Muscle of leg (tissue), 11 donors: ENCODE data around the gene CLTA. TPM values are rescaled to one million over a fixed set of nuclear protein-coding genes. Genes with fewer than 3 reads are reported as not detected.
"Not testable (repeated sequence)": the region's sequence is repeated elsewhere in the genome, so short reads cannot be mapped to it uniquely, and the experiment has no call there.

Experiments
- DNase-seq: peaks from one replicate; pipeline ENCODE4 v3.0.0; 2013
- H3K27ac ChIP-seq: one replicate; pipeline ENCODE4 v1.5.1; 2013; ENCODE audit warnings: mild to moderate bottlenecking, low read length, control low read depth
- H3K27me3 ChIP-seq: one replicate; pipeline ENCODE4 v1.6.1; 2013; ENCODE audit warnings: low read length; ENCODE audit not compliant: control insufficient read depth, insufficient read depth
- H3K36me3 ChIP-seq: one replicate; pipeline ENCODE4 v1.6.1; 2013; ENCODE audit warnings: low read length; ENCODE audit not compliant: control insufficient read depth, insufficient read depth
- H3K4me1 ChIP-seq: one replicate; pipeline ENCODE4 v1.6.1; 2013; ENCODE audit warnings: low read length; ENCODE audit not compliant: control insufficient read depth, insufficient read depth
- H3K4me3 ChIP-seq: one replicate; pipeline ENCODE4 v1.5.1; 2013; ENCODE audit warnings: low read length, control low read depth
- H3K9me3 ChIP-seq: replicated peaks from 2 replicates; pipeline ENCODE4 v1.6.1; 2013; ENCODE audit warnings: low read depth, low read length; ENCODE audit not compliant: control insufficient read depth
- WGBS: methylation state at CpG from one replicate; pipeline ENCODE4 v1.1.5; 2013; ENCODE audit warnings: missing lambda C conversion rate; ENCODE audit not compliant: insufficient coverage; 5-methylcytosine and 5-hydroxymethylcytosine counted together
- polyA plus RNA-seq, 8 donors: library from polyadenylated mRNA; unstranded; fragments of 120-200 nt; gene quantifications; one replicate each; pipeline versions ENCODE4 v1.2.1 to v1.2.3, GENCODE V29; 2013; ENCODE audit warnings: inconsistent platforms in 1 of 8, low replicate concordance in 1 of 8; ENCODE audit not compliant: insufficient read length in 8 of 8, insufficient read depth in 1 of 8
- total RNA-seq: library from RNA; stranded (reverse); fragments of 120-200 nt; gene quantifications from one replicate; pipeline ENCODE4 v1.2.4, GENCODE V29; 2013

CLTA gene
- total and polyA plus RNA-seq, 9 donors, result 112 to 156 (median 130) TPM

GRCh38 chr9:36218011-36218410 is 27.3 kb downstream of the CLTA start:
- DNase-seq, result no peak
- peaks cover 2% of the 10 kb centered on the region for H3K4me1 ChIP-seq
- peaks cover 73% of the 10 kb centered on the region for H3K36me3 ChIP-seq
- H3K9me3 ChIP-seq, result peaks cover 6% of the 10 kb centered on the region
- no peaks in the 10 kb centered on the region for H3K27me3 ChIP-seq
- no peak overlapping the region for H3K4me3 ChIP-seq
- 100% methylated on average over 3 of the region's 5 CpGs for WGBS
- H3K27ac ChIP-seq, result no peak overlapping the region

GRCh38 chr9:36218411-36218901 is 27.7 kb downstream of the CLTA start:
- Histone ChIP-seq H3K36me3 (peaks cover 73% of the 10 kb centered on the region), H3K9me3 (peaks cover 8% of the 10 kb centered on the region), H3K4me1 (peaks cover 2% of the 10 kb centered on the region), H3K27me3 (no peaks in the 10 kb centered on the region), H3K27ac (no peak overlapping the region), H3K4me3 (no peak overlapping the region)
- DNase-seq, result no peak
- 88% methylated on average over 6 of the region's 7 CpGs for WGBS

GRCh38 chr9:36221667-36222066 is 30.9 kb downstream of the CLTA start:
- peaks cover 85% of the 10 kb centered on the region for H3K36me3 ChIP-seq
- no peak overlapping the region for H3K4me3 ChIP-seq
- DNase-seq, result no peak
- H3K27me3 ChIP-seq, result no peaks in the 10 kb centered on the region
- H3K27ac ChIP-seq, result no peak overlapping the region
- peaks cover 9% of the 10 kb centered on the region for H3K9me3 ChIP-seq
- no peaks in the 10 kb centered on the region for H3K4me1 ChIP-seq
- no CpG with 5 or more reads among the region's 3 CpGs for WGBS

- Histone ChIP-seq H3K36me3 (peaks cover 85% of the 10 kb centered on the region), H3K9me3 (peaks cover 9% of the 10 kb centered on the region), H3K4me1 (no peaks in the 10 kb centered on the region), H3K4me3 (no peak overlapping the region), H3K27ac (no peak overlapping the region), H3K27me3 (no peaks in the 10 kb centered on the region)
- no CpG with 5 or more reads among the region's 1 CpG for WGBS
- no peak for DNase-seq
Observed at GRCh38 chr9:36222449-36222848, 31.7 kb downstream of the CLTA start.

GRCh38 chr9:36237230-36237629 is 46.5 kb downstream of the CLTA start:
- no peaks in the 10 kb centered on the region for H3K4me1 ChIP-seq
- no peaks in the 10 kb centered on the region for H3K27me3 ChIP-seq
- H3K9me3 ChIP-seq, result no peaks in the 10 kb centered on the region
- H3K36me3 ChIP-seq, result peaks cover 25% of the 10 kb centered on the region
- H3K27ac ChIP-seq, result no peak overlapping the region
- H3K4me3 ChIP-seq, result no peak overlapping the region
- DNase-seq, result no peak
- WGBS, result no CpG with 5 or more reads among the region's 3 CpGs

GRCh38 chr9:36239205-36239604 is 48.5 kb downstream of the CLTA start:
- H3K27ac ChIP-seq, DNase-seq, H3K4me3 ChIP-seq, H3K27me3 ChIP-seq, H3K9me3 ChIP-seq, H3K4me1 ChIP-seq: not testable (repeated sequence)
- 98% methylated on average over 5 of the region's 7 CpGs for WGBS
- H3K36me3 ChIP-seq, result peaks cover 28% of the 10 kb centered on the region

- whole genome bisulfite sequencing, result 100% methylated on average over 2 of the region's 3 CpGs
- H3K36me3 ChIP-seq, result peaks cover 28% of the 10 kb centered on the region
- DNase-seq, H3K27me3 ChIP-seq, H3K4me1 ChIP-seq, H3K4me3 ChIP-seq, H3K9me3 ChIP-seq, H3K27ac ChIP-seq: not testable (repeated sequence)
Observed at GRCh38 chr9:36239675-36240074, 49.0 kb downstream of the CLTA start.

GRCh38 chr9:36245906-36246305 is 55.2 kb downstream of the CLTA start:
- H3K36me3 ChIP-seq, result peaks cover 38% of the 10 kb centered on the region
- no peaks in the 10 kb centered on the region for H3K27me3 ChIP-seq
- no peaks in the 10 kb centered on the region for H3K4me1 ChIP-seq
- H3K9me3 ChIP-seq, result no peaks in the 10 kb centered on the region
- no peak overlapping the region for H3K27ac ChIP-seq
- H3K4me3 ChIP-seq, result no peak overlapping the region
- no peak for DNase-seq
- WGBS, result 80% methylated on average over 2 of the region's 6 CpGs

GRCh38 chr9:36247356-36247755 is 56.6 kb downstream of the CLTA start:
- WGBS, result 67% methylated on average over 1 of the region's 3 CpGs
- Histone ChIP-seq H3K27ac (no peak overlapping the region), H3K4me3 (no peak overlapping the region), H3K36me3 (peaks cover 26% of the 10 kb centered on the region), H3K4me1 (no peaks in the 10 kb centered on the region), H3K9me3 (no peaks in the 10 kb centered on the region), H3K27me3 (no peaks in the 10 kb centered on the region)
- DNase-seq, result no peak

GRCh38 chr9:36248061-36248460 is 57.3 kb downstream of the CLTA start:
- H3K4me1 ChIP-seq, H3K27ac ChIP-seq, H3K4me3 ChIP-seq, H3K9me3 ChIP-seq, H3K27me3 ChIP-seq: not testable (repeated sequence)
- no CpG with 5 or more reads among the region's 8 CpGs for WGBS
- peak; percentile 60 for DNase-seq
- H3K36me3 ChIP-seq, result peaks cover 19% of the 10 kb centered on the region

- Histone ChIP-seq H3K4me3 (no peak overlapping the region), H3K27ac (no peak overlapping the region), H3K4me1 (no peaks in the 10 kb centered on the region), H3K36me3 (peaks cover 15% of the 10 kb centered on the region), H3K27me3 (no peaks in the 10 kb centered on the region), H3K9me3 (no peaks in the 10 kb centered on the region)
- DNase-seq, result no peak
- WGBS, result no CpG with 5 or more reads among the region's 6 CpGs
Observed at GRCh38 chr9:36249189-36249588, 58.5 kb downstream of the CLTA start.
